GM19455 (cell line): ENCODE results near the gene PACSIN2.
"Not testable (repeated sequence)": the region's sequence is repeated elsewhere in the genome, so short reads cannot be mapped to it uniquely, and the experiment has no call there.

Experiments used
- ATAC-seq: cut with Tn5 transposase; IDR thresholded peaks from one replicate; pipeline ENCODE4 v1.9.1; 2021; ENCODE audit not compliant: unreplicated experiment

The PACSIN2 gene, protein sequence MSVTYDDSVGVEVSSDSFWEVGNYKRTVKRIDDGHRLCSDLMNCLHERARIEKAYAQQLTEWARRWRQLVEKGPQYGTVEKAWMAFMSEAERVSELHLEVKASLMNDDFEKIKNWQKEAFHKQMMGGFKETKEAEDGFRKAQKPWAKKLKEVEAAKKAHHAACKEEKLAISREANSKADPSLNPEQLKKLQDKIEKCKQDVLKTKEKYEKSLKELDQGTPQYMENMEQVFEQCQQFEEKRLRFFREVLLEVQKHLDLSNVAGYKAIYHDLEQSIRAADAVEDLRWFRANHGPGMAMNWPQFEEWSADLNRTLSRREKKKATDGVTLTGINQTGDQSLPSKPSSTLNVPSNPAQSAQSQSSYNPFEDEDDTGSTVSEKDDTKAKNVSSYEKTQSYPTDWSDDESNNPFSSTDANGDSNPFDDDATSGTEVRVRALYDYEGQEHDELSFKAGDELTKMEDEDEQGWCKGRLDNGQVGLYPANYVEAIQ

DNA sequence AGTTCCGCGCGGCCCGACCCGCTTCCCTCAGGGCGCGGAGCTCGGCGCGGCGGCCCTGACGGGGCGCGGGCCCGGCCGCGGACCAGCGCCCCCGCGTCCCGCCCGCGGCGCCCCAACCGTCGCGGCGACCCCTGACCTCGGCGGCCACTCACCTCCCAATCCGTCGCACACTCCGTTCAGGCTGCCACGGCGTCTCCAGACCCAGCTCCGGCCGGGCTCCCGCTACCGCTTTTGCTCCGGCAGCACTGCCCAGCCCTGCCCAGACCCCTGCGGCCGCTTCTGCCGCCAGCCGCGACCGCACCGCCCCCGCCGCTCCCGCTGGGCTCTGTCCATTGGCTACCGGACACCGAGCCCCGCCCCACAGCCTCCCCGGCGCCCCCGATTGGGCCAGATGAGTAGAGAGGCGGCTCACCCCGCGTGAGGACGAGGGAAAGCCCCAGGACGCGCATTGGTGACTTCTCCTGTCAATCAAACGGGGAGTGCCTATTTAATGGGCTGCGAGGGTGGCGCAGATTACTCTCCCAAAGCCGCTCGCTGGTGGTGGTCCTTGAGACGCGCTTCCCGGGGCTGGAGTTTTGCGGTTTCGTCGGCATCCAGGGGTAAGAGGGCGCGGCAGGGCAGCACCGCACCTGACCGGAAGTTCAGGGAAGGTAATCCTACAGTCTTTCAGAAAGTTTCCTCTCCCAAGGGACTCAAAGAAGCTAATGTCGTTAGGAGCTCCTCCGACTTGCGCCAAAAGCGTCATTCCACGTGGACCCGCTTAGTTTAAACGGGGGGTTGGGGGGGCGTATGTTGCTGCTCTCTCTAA, at the start of gene PACSIN2:
PACSIN2 (minus strand) TSS at position 281 of the 808 bp plus-strand sequence. CDS start 103,069 bp downstream, outside the sequence.
- ATAC-seq, result peak; percentile 92

DNA sequence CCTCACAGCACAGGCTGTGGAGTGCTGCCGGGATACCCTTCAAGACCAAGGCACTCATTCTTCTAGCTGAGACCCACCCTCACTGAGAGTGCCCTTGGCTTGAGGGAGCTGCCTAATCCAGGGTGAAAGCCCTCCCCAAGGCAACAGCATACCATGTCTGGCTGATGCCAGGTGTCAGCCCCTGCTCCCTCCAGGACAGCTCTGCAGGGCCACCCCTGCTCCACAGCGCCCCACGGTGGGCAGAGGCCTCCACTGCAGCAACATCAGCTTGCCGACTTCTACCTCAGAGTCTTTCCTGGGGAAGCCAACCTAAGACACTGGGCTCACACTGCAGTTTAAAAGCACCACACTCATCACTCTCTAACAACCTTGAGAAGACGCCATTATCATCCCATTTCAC, 45.2 kb upstream of the PACSIN2 start:
- no peak for ATAC-seq

DNA sequence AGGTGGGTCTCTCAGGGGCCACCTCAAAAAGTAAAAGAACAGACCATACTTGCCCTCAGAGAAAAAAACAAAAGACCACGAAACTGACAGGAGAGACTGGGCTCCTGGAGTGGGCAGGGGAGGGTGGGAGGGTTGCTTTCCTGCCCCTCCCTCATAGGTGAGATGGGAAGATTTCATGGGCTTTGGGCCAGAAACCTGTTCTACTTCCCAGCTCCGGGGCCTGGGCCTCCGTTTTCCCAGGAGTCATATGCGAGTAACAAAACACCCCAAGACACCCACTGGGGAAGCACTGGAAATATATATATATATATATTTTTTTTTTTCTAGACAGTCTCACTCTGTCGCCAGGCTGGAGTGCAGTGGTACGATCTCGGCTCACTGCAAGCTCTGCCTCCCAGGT, 42.7 kb upstream of the PACSIN2 start:
- ATAC-seq, result no peak

DNA sequence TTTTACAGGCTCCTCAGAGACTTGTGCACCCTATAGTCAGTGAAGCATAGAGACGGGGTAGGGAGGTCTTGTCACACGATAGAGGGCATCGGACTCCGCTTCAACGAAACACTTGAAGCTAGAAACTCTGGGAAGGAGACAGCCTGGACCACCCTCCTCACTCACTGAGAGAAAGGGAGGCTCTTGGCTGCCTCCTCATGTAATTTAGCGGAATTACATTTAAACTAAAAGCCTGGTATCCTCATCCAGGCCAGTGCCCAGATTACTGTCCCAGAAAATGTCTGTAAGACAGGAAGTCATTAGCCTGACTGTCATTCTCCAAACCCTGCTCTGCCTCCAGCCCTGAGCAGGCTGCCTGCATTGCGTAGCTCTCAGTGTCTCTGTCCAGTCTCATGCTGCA, 38.2 kb upstream of the PACSIN2 start:
- ATAC-seq, result no peak

DNA sequence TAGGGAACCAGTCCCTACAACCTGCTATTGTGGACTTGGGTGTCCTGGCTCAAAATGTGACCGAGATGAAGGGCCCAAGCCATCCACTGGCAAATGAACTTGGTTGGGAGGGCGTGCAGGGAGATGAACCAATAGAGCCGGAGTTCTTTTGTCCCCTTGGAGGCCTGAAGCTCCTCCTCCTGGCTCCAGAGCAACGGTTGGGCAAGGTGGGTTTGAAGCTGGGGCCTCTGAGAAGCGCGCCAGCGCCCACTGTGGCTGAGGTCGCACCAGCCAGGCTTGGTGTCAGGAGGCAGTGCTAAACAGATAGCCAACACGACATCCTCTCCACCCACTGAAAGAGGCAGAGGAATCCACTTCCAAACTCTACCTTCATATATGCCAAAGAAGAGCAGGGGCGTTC, 36.0 kb upstream of the PACSIN2 start:
- no peak for ATAC-seq

DNA sequence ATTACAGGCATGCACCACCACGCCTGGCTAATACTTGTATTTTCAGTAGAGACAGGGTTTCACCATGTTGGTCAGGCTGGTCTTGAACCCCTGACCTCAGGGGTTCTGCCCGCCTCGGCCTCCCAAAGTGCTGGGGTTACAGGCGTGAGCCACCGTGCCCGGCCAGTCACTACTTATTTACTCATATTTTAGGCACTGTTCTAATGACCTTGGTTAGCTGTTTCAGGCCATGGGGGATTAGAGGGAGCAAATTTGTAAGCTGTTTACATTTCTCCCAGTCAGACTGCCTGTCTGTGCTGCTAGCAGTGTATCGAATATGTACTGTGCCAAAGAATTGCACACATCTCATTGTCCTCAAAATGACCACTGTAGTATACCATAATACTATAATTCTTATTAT, 32.7 kb upstream of the PACSIN2 start:
- no peak for ATAC-seq

DNA sequence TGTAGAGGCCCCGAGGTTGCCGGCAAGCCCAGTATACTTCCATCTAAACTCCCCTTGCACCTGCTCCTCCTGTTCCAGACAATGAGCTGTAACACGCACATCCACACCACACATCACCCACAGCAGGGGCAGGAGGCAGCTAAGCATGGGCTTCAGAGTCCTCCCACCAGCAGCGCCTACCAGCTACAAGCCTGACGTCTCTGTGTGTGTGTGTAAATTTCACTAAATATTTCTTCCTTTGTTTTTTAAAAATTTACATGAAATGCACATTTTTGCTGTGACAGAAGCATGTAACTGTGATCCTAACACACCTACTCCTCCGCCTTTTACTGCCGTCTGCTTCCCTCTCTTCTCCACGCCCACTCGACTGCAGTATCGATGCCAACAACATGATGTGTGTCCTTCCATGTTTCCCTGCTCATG, 29.4 kb upstream of the PACSIN2 start:
- ATAC-seq, result no peak

DNA sequence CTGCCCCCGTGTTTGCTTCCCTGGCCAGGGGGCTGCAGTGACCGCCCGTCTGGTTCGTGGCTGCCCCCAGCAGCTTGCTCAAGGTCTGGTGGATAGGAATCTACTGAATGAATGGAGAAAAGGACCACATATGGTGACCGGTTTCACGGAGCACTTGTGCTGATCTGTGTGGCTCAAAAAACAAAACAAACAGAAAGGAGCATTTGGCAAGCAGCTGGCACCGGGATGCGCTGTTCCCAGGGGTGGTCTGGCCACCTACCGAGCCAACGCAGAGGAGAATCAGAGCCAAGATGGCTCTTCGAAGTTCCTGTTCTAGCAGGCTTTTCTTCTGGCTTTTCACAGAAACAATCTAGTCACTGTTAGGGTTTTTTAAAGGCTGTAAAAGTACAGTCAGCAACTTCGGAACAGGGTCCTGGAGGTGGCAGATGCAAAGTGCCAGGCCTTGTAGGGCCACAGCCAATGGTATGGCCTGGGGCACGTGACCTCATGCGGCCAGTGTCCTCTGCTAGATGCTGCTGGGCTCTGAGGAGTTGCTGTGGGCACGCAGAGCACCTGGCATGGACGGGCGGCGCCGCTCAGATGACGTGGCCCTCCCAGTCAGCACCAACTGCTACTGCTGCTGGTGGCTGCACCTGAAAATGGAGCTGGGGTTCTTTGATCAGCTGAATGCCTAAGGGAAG, 27.3 kb upstream of the PACSIN2 start:
- ATAC-seq, result no peak

DNA sequence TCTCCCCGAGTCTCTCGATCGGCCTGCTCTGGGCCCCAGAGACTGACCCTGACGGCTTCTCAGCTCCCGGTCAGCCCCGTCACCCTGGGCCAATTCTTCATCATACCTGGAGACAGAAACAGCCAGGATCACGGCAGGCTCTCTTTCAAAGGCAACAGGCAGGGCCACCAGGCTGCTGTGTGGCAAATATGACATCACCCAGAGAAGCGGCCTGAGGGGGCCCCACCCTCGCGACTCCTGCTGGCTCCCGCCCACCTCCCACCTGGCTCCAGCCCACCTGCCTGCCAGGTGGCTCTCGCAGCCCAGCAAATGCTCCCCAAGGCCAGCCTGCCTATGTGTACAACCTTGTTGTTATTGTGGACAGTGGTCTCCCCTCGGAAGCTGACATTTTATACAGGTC, 24.9 kb upstream of the PACSIN2 start:
- ATAC-seq, result no peak

DNA sequence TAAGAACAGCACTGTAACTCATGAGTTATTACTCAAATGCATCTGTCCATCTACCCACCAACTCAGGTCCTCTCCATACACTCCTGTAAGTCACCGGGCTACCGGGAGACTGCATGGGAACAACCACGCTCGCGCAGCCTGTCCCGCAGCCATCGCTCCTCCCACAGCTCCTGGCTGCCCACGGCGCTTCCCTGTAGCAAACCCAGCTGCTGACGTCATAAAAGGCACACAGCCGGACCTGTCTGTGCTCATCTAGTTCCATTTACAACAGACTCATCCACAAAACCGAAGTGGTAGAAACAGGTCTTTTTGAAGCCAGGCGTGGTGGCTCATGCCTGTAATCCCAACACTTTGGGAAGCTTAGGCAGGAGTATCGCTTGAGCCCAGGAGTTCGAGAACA, 23.4 kb upstream of the PACSIN2 start:
- no peak for ATAC-seq

DNA sequence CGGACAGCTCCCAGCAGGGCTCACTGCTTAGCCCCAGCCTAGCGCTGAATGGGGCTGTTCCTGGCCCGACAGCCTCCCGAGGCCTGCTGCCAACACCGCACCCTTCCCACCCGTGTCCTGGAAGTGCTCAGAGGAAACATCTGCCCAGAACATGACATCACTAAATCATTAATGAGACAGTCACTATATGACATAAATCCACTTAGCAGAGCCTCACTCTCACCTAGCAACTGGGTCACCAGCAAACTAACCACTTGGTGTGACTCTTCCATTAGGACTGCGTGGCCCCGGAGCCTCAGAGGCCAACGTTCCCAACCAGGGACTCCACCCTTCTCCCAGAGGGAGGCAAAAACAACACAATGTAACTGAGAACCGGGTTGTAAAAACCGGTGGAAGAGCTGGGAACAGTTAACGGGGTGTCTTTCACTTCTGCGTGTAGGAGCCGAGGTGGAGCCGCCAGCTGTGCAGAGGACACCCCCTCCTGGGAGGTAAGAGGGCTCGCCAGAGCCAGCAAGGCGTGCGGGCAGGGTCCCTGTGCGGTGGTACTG, 21.4 kb upstream of the PACSIN2 start:
- ATAC-seq, result no peak

DNA sequence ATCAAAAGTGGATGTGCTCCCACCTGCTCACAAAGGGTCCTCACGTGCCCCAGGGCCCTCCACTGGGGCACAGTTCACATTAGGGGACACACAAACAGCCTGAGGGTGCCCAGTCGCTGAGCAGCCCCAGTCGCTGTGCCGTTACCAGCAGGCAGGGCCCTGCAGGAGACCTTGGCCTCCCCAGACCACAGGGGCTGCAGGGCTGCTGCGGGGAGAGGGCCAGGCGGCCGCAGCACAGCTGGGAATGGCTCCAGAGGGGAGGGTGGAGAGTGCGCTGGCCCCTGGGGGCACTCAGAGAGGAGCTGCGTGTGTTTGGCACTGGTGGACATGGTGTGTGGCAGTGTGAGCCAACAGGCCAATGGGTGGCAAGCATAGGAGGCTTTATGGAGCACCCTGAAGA, 20.3 kb upstream of the PACSIN2 start:
- no peak for ATAC-seq

DNA sequence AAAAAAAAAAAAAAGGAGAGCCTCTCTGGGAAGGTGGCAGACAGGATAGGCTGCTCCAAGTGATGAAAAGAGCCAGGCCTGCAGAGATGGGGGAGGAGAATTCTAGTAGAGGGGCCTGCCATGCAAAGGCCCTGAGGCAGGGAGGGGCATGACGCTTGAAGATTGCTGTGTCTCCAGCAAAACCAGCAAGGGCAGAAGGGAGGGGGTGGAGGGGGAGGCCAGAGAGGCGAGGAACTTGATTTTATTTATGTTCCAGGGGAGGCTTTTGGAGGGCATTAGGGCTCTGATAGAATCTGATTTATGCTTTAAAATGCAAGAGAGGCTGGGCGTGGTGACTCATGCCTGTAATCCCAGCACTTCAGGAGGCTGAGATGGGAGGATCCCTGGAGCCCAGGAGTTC, 16.7 kb upstream of the PACSIN2 start:
- no peak for ATAC-seq

DNA sequence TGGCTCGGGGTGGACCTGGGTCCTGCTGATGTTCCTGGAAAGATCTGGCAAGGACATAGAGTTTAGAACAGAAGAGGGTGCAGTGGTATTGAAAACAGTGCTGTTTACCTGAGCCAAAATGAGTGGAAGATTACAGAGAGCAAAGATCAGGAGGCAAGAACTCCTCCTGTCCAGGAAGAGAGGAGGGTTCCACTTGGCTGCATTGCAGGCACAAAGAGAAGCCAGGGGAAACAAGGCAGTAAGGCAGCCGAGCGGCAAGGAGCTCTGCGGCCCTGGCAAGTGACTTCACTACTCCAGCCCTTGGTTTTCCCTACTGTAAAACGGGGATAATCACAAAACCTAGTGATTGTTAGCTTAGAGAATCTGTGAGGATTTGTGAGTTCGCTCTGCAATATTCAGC, 3.7 kb upstream of the PACSIN2 start:
- ATAC-seq, result no peak

DNA sequence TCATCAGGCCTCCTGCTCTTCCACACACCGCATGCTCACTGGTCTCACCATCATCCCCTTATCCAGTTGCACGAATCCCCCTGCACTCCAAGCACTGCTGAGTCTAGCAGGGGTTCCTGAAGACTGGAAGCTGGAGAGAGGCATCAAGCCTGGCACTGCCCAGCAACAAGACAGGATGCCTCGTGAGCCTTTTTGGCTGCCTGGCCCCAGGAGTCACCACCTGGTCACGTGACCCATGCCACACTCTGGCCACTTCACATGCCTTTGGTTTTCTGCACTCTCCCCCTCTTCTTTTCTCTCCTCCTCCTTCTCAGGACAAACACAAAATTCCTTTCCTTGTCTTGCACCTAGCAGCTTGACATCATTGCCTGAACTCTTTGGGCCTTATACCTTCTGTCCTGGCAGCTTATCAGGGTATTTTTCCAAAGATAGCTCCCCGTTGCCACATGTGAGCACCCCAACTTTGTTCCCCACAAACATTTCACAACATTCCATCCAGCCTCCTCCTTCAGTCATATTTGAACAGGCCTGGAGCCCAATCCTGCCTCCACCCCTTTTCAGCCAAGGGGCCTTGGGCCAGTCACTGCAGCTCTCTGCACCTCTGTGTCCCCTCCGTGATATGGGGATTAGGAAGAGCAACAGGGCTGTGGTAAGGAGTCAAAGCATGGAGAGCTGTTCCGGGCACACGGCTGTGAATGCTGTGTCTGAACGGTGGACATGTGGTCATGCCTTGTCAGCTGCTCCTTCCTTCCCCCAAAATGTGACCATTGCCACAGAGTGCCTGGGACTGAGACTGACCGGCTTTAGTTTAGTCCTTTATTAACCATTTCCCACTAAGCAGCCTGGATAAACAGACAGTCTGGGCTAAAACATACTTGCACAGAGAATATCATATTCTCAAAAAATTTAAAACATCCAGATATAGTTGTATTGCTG, 2.8 kb upstream of the PACSIN2 start:
- ATAC-seq, result no peak

DNA sequence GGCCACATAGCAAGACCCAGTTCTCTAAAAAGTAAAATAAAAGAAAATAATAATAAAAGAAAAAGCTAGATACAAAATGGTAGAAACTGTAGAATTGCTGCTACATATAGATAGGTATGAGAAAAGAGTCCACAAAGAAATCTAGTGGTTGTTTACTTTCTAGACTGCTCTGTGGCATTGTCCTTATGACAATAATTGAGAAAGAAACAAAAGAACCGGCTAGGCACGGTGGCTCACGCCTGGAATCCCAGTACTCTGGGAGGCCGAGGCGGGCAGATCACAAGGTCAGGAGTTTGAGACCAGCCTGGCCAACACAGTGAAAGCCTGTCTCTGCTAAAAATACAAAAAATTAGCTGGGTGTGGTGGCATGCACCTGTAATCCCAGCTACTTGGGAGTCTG, 1.2 kb upstream of the PACSIN2 start:
- not testable (repeated sequence) for ATAC-seq

DNA sequence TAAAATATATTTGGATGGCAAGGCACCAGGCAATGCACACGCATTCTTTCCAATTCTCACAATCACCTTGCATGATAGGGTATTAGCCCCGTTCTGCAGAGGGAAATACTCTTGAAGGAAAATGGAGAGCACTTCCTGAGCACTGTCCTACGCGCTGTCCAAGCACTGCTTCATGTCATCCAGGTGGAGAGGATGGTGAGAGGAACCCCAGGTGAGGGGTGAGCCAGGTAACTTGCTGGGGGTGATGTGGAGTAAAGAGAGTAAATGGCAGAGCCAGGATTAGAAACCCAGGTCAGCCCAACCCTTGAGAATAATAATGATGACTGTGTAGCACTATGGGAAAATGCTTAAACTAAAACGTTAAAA, 711 bp upstream of the PACSIN2 start:
- no peak for ATAC-seq

DNA sequence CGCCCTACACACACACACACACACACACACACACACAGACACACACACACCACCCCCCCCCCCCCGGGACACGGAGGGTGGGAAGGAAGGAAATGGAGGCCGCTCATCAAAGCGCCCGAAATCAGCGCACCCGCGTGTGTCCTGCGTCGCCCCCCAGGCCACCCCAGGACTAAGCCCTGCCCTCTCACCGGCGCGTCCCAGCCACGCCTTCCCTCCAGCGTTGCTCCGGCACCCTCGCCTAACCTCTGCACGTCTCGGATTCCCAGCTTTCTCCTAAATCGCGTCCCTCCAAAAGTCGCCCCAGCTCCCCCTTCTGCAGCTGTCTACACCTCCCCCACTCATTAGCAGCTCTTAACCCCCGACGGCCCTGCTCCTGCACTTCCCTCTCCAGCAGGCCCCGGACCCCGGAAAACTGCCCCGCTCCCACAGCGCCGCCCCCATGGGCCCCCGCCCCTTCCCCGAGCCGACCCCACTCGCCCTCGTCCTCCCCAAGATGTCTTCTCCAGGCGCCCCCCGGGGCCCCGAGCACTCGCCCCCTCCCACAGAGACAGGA, 557 bp downstream of the PACSIN2 start:
- ATAC-seq, result no peak

DNA sequence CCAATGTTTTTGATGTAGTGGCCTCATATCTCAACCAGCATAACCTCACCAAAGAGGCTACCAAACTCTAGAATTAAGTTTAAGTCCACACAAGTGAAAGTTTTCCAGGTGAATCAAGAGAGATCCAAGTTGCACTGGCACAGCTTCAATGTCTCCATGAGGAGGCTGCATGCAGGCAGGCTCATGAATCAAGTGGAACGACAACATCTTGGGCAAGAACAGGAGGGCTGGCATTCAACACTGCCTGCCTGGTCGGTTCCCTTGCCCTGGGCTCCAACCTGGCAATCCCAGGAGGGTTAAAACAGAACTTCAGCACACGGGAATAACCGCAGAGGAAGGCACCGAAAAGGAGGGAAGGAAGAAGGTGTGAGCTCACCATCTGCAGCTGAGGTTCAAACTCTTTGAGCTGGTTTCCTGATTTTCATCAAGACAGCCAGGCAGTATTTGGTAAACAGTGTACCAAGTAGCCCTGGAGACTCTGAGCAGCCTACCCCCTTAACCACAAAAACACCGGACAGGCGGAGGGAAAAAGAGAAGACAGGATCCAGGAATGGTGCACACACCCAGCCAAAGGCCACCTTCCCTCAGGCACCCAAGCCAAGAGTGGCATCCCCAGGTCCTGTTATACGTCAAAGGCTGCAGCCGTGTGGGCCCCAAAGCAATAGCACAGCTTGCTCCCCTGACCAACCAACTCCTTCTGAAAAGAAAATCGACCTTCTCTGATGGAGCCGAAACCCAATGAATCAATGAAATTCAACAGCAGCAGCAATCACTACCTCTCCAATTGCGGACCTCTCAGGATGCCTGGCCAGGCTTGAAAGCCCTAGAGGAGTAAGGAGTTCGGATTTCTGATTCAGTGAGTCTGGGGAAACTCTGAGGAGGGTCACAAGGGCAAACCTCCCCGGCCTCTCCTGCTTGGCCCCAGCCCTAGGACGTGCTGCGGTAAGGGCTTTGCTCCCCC, 1.3 kb downstream of the PACSIN2 start:
- no peak for ATAC-seq
